ENCODE data around the gene ITCH.

GRCh38 chr20:34337544-34337943 lies 25.5 kb upstream of the ITCH start:
- no peak for TF ChIP-seq CTCF (conservative IDR thresholded peaks at IDR 0.05; ENCODE audit: low read length)
- TF ChIP-seq EZH2phosphoT487 (IDR thresholded peaks at IDR 0.05; ENCODE audit: borderline replicate concordance, low read depth, low read length): no peak
